HCT116 (cell line): ENCODE measurements around the gene MTA2. TPM values are rescaled to one million over a fixed set of nuclear protein-coding genes. Genes with fewer than 3 reads are reported as not detected.

Experiments
- ATAC-seq: fragments of 200-7000 bp; cut with Tn5 transposase; 2 replicates; pipeline ENCODE4 v1.9.1; 2020; ENCODE audit warnings: mild to moderate bottlenecking, moderate library complexity
- BruUV-seq: library from RNA; stranded (reverse); fragments of 400-500 nt; replicated peaks from 2 replicates; lab custom pipeline; 2021; lab: Mats Ljungman, UMichigan
- CTCF ChIA-PET: fragments of 300-600 bp; sonication (Branson Sonifier 250); formaldehyde crosslinking; loops from one replicate; lab custom pipeline; 2021; ENCODE audit warnings: antibody characterized with exemption; lab: Charles Lee
- POLR2A ChIA-PET: fragments of 300-600, 350-600 bp; sonication (Branson Sonifier 250); formaldehyde crosslinking; loops from one replicate; lab custom pipeline; 2021; ENCODE audit warnings: antibody characterized with exemption; lab: Charles Lee
- RAD21 ChIA-PET, 2 experiments: fragments of 300-600 bp; sonication (Branson Sonifier 250); formaldehyde crosslinking; loops; one replicate each; lab custom pipeline; 2023; ENCODE audit warnings: low total read pairs in 2 of 2; ENCODE audit not compliant: uncharacterized antibody in 2 of 2, unreplicated experiment in 2 of 2, low non-redundant PET in 1 of 2; lab: Charles Lee
- DNase-seq: peaks from one replicate; pipeline ENCODE4 v3.0.0-alpha.2; 2010; ENCODE audit warnings: low read depth, low spot score
- H2AFZ ChIP-seq: fragments of 200-600 bp; shearing (Covaris generic), sonication (generic); 2 replicates; pipeline ENCODE4 v1.6.1; 2017; ENCODE audit warnings: low read depth, mixed run types, mixed read lengths, antibody characterized with exemption, low read length; ENCODE audit not compliant: poor library complexity, severe bottlenecking
- H3K27ac ChIP-seq: 2 replicates; pipeline ENCODE4 v1.5.1; 2012; ENCODE audit warnings: low read depth, low read length
- H3K27me3 ChIP-seq: fragments of 200-600 bp; sonication (generic); 2 replicates; pipeline ENCODE4 v1.6.1; 2016; ENCODE audit warnings: mixed run types, low read length, mixed read lengths; ENCODE audit not compliant: insufficient read depth
- H3K36me3 ChIP-seq, 2 experiments: fragments of 200-500 bp in 1 of 2; fragments of 200-600 bp in 1 of 2; sonication (Bioruptor generic) in 1 of 2; sonication (generic) in 1 of 2; 2 replicates each; pipeline versions ENCODE4 v1.5.1 to v1.6.1; 2014 to 2016; ENCODE audit warnings: low read length in 2 of 2, inconsistent platforms in 1 of 2, mixed read lengths in 1 of 2, mixed run types in 1 of 2; ENCODE audit not compliant: insufficient read depth in 2 of 2, control insufficient read depth in 1 of 2
- H3K4me1 ChIP-seq, 2 experiments: fragments of 200-600 bp in 1 of 2; sonication (generic) in 1 of 2; 2 replicates each; pipeline versions ENCODE4 v1.5.1 to v1.6.1; 2012 to 2017; ENCODE audit warnings: low read length in 2 of 2, inconsistent platforms in 1 of 2, mild to moderate bottlenecking in 1 of 2, mixed read lengths in 1 of 2, mixed run types in 1 of 2, moderate library complexity in 1 of 2; ENCODE audit not compliant: insufficient read depth in 2 of 2, control insufficient read depth in 1 of 2
- H3K4me2 ChIP-seq: fragments of 200-600 bp; sonication (generic); 2 replicates; pipeline ENCODE4 v1.6.1; 2017; ENCODE audit warnings: mixed run types, low read length, mixed read lengths
- H3K4me3 ChIP-seq, 2 experiments: fragments of 200-600 bp in 1 of 2; sonication (generic) in 1 of 2; replicated peaks in 1 of 2; 2 replicates each; pipeline ENCODE4 v1.5.1; 2011 to 2016; ENCODE audit warnings: low read length in 2 of 2, control low read depth in 1 of 2, low read depth in 1 of 2, mild to moderate bottlenecking in 1 of 2, mixed read lengths in 1 of 2, mixed run types in 1 of 2
- H3K79me2 ChIP-seq: fragments of 200-600 bp; sonication (generic); 2 replicates; pipeline ENCODE4 v1.6.1; 2017; ENCODE audit warnings: mild to moderate bottlenecking, mixed run types, low read length, moderate library complexity, mixed read lengths; ENCODE audit not compliant: insufficient read depth
- H3K9ac ChIP-seq: fragments of 200-600 bp; sonication (generic); 2 replicates; pipeline ENCODE4 v1.6.1; 2016; ENCODE audit warnings: low read length, mixed read lengths
- H3K9me2 ChIP-seq: fragments of 200-600 bp; sonication (generic), shearing (Covaris generic); 2 replicates; pipeline ENCODE4 v1.6.1; 2017; ENCODE audit warnings: mixed run types, mild to moderate bottlenecking, moderate library complexity; ENCODE audit not compliant: insufficient read depth
- H3K9me3 ChIP-seq, 2 experiments: fragments of 200-500 bp in 1 of 2; fragments of 200-600 bp in 1 of 2; sonication (Bioruptor generic) in 1 of 2; sonication (generic) in 1 of 2; 2 replicates each; pipeline ENCODE4 v1.6.1; 2014 to 2017; ENCODE audit warnings: low read length in 2 of 2, mixed read lengths in 2 of 2, inconsistent platforms in 1 of 2, low read depth in 1 of 2, mild to moderate bottlenecking in 1 of 2, mixed run types in 1 of 2, moderate library complexity in 1 of 2; ENCODE audit not compliant: control insufficient read depth in 1 of 2, insufficient read depth in 1 of 2
- H4K20me1 ChIP-seq: fragments of 200-600 bp; sonication (generic), shearing (Covaris generic); 2 replicates; pipeline ENCODE4 v1.6.1; 2017; ENCODE audit warnings: mixed run types, mild to moderate bottlenecking, moderate library complexity; ENCODE audit not compliant: insufficient read depth
- CBX3 ChIP-seq: IDR thresholded peaks from 2 replicates; pipeline ENCODE4 v1.6.1; 2012; ENCODE audit warnings: low read depth
- CEBPB ChIP-seq: IDR thresholded peaks from 2 replicates; pipeline ENCODE4 v1.6.1; 2012; ENCODE audit warnings: low read depth
- ELF1 ChIP-seq: IDR thresholded peaks from 2 replicates; pipeline ENCODE4 v1.6.1; 2012; ENCODE audit warnings: low read depth, borderline replicate concordance
- EZH2 ChIP-seq: fragments of 200-600 bp; sonication (generic); IDR thresholded peaks from 2 replicates; pipeline ENCODE4 v1.6.1; 2017; ENCODE audit warnings: antibody characterized with exemption, mixed run types
- FOSL1 ChIP-seq: IDR thresholded peaks from 2 replicates; pipeline ENCODE4 v1.6.1; 2012; ENCODE audit warnings: low read depth
- JUND ChIP-seq: IDR thresholded peaks from 2 replicates; pipeline ENCODE4 v1.6.1; 2012
- POLR2A ChIP-seq: IDR thresholded peaks from 2 replicates; pipeline ENCODE4 v1.7.0; 2011; ENCODE audit warnings: borderline replicate concordance; ENCODE audit not compliant: insufficient read depth, insufficient read length; ENCODE audit errors: extremely low read depth
- SIN3A ChIP-seq: IDR thresholded peaks from 2 replicates; pipeline ENCODE4 v1.6.1; 2012; ENCODE audit warnings: low read depth
- SP1 ChIP-seq: IDR thresholded peaks from 2 replicates; pipeline ENCODE4 v1.6.1; 2012; ENCODE audit warnings: low read depth
- TCF7L2 ChIP-seq: IDR thresholded peaks from 2 replicates; pipeline ENCODE4 v1.7.0; 2011; ENCODE audit warnings: borderline replicate concordance, inconsistent platforms; ENCODE audit not compliant: insufficient read depth, insufficient read length; ENCODE audit errors: extremely low read depth
- ZFX ChIP-seq: fragments of 450-650 bp; IDR thresholded peaks from 2 replicates; pipeline ENCODE4 v1.6.1; 2017
- ZNF274 ChIP-seq: fragments of 200-500 bp; sonication (Bioruptor generic); IDR thresholded peaks from 2 replicates; pipeline ENCODE4 v1.6.1; 2014; ENCODE audit warnings: mild to moderate bottlenecking, low read depth, low read length, inconsistent platforms
- intact Hi-C: fragments of 100-400 bp; cut with micrococcal nuclease; formaldehyde crosslinking; loops from 2 replicates; pipeline ENCODE4 v1.10.0; 2022
- total RNA-seq: library from RNA; stranded (reverse); gene quantifications from one replicate; pipeline ENCODE4 v1.2.1, GENCODE V29; 2021; ENCODE audit not compliant: unreplicated experiment
- TF ChIP-seq, protein P1 (sequence below): IDR thresholded peaks from 2 replicates; pipeline ENCODE4 v1.6.1; 2012
- TF ChIP-seq, protein P2 (sequence below): IDR thresholded peaks from 2 replicates; pipeline ENCODE4 v1.6.1; 2012; ENCODE audit warnings: low read depth
- TF ChIP-seq, protein P3 (sequence below): IDR thresholded peaks from 2 replicates; pipeline ENCODE4 v1.6.1; 2011; ENCODE audit warnings: mild to moderate bottlenecking, low read length, moderate library complexity; ENCODE audit not compliant: insufficient replicate concordance; ENCODE audit errors: extremely low read depth

Gene MTA2
- total RNA-seq, 1 experiment from 2014 or later: 98.9 TPM

DNA sequence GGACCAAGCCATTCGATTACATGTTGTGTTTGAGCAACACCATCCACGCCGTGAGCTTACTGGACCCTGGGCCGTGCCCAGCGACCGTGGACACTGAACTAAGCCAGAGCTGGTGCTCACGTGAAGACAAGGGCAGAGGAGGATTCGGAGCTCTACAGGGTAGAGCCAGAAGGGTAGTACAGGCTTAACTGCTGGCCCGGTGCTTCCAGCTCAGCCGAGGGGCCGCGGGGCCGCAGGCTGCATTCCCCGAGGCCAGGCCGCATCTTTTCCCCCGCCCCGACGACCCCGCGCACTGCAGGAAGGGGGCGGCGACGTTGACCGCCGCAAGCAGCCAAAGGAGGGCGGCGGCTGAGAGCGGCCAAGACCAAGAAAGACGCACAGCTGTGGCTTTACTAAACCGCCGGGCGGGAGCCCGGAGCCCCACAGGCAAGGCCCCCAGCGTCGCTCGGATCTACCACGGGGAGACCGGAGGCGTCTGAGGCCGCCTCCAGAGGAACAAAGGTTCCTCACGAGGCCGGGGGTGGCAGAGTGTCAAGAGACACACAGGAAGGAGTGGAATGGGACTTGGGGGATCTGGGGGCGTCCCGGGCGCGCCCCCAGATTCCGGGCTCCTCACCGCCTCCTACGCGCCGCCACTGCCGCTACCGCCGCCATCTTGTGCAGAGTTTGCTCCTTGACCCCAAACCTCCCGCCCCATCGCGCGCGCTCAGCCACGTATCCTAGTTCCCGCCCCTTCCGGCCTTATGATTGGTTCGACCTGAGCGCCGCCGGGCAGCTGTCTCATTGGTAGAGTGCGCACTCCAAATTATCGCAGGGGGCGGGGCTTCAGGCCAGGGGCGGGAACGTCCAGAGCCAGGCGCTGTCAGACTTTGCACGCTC, 44.5 kb upstream of the MTA2 start, which contains the start of gene GANAB (continued):
- TF ChIP-seq JUND: peak; percentile 21; the same call in 1 of the 2 replicates
- TF ChIP-seq SIN3A: peak; percentile 84
- TF ChIP-seq, protein P1, sequence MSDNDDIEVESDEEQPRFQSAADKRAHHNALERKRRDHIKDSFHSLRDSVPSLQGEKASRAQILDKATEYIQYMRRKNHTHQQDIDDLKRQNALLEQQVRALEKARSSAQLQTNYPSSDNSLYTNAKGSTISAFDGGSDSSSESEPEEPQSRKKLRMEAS: peak; percentile 66
- no peak for TF ChIP-seq TCF7L2
- peak; percentile 95 for TF ChIP-seq ZFX

DNA sequence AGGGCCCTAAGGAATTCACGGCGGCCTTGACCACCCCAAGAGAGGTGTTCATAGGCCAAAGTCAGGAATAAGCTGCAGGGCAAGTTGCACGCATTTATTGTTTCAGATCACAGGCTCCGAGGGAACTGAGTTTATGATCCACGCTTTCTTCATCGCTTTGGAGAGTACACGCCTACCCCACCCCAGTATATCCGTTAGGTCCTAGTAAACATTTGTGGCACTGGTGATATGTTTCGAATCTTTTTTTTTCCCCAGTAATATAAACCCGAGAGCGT, 43.9 kb upstream of the MTA2 start:
- Histone ChIP-seq H3K9me3 (no peaks in the 10 kb centered on the region), H3K9ac (peak overlapping the region; percentile 99), H4K20me1 (no peaks in the 10 kb centered on the region), H3K4me1 (peaks cover 5 to 16% of the 10 kb centered on the region in 2 experiments; a peak in 3 of 4 replicates), H3K27ac (peak overlapping the region; percentile 92), H3K9me2 (no peaks in the 10 kb centered on the region), H3K4me2 (peak overlapping the region; percentile 84), H3K36me3 (peaks cover 10 to 22% of the 10 kb centered on the region in 2 experiments; a peak in 3 of 4 replicates), H3K4me3 (peak overlapping the region; percentile 96 to 100), H3K79me2 (peaks cover 65% of the 10 kb centered on the region), H2AFZ (no peak overlapping the region), H3K27me3 (no peaks in the 10 kb centered on the region)
- intact Hi-C loops: loop anchor here (5.0 kb wide), 1 partner anchor 33 kb away; the partner anchor contains the start of genes EML3 and ROM1
- BruUV-seq: no TSS peak
- ChIA-PET RAD21 (no interaction called here), CTCF (no interaction called here), POLR2A (interaction anchor here (1.3 to 14.1 kb wide), 3 partner anchors 10 to 24 kb away, joined by 3 to 195 read pairs (median 5); partner anchors contain the start of genes B3GAT3, C11orf98 and CSKMT)
- DNase-seq: no peak
- TF ChIP-seq POLR2A (no peak), ELF1 (no peak), ZNF274 (no peak), TCF7L2 (no peak), ZFX (no peak), CEBPB (no peak), FOSL1 (no peak), CBX3 (no peak), SP1 (no peak), EZH2 (no peak)
- TF ChIP-seq, protein P1: no peak
- TF ChIP-seq, protein P2, sequence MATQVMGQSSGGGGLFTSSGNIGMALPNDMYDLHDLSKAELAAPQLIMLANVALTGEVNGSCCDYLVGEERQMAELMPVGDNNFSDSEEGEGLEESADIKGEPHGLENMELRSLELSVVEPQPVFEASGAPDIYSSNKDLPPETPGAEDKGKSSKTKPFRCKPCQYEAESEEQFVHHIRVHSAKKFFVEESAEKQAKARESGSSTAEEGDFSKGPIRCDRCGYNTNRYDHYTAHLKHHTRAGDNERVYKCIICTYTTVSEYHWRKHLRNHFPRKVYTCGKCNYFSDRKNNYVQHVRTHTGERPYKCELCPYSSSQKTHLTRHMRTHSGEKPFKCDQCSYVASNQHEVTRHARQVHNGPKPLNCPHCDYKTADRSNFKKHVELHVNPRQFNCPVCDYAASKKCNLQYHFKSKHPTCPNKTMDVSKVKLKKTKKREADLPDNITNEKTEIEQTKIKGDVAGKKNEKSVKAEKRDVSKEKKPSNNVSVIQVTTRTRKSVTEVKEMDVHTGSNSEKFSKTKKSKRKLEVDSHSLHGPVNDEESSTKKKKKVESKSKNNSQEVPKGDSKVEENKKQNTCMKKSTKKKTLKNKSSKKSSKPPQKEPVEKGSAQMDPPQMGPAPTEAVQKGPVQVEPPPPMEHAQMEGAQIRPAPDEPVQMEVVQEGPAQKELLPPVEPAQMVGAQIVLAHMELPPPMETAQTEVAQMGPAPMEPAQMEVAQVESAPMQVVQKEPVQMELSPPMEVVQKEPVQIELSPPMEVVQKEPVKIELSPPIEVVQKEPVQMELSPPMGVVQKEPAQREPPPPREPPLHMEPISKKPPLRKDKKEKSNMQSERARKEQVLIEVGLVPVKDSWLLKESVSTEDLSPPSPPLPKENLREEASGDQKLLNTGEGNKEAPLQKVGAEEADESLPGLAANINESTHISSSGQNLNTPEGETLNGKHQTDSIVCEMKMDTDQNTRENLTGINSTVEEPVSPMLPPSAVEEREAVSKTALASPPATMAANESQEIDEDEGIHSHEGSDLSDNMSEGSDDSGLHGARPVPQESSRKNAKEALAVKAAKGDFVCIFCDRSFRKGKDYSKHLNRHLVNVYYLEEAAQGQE: no peak
- TF ChIP-seq, protein P3, sequence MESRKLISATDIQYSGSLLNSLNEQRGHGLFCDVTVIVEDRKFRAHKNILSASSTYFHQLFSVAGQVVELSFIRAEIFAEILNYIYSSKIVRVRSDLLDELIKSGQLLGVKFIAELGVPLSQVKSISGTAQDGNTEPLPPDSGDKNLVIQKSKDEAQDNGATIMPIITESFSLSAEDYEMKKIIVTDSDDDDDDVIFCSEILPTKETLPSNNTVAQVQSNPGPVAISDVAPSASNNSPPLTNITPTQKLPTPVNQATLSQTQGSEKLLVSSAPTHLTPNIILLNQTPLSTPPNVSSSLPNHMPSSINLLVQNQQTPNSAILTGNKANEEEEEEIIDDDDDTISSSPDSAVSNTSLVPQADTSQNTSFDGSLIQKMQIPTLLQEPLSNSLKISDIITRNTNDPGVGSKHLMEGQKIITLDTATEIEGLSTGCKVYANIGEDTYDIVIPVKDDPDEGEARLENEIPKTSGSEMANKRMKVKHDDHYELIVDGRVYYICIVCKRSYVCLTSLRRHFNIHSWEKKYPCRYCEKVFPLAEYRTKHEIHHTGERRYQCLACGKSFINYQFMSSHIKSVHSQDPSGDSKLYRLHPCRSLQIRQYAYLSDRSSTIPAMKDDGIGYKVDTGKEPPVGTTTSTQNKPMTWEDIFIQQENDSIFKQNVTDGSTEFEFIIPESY: no peak
- ATAC-seq: no peak; the same call in 1 of the 2 replicates
